IMR-90 (cell line): Measurements from ENCODE around the gene ITIH4. TPM values are rescaled to one million over a fixed set of nuclear protein-coding genes. Genes with fewer than 3 reads are reported as not detected.

ENCODE experiments used
- ATAC-seq: fragments of 200-7000 bp; cut with Tn5 transposase; 2 replicates; pipeline ENCODE4 v1.9.1; 2020; ENCODE audit warnings: low read depth, mild to moderate bottlenecking, moderate library complexity
- BruUV-seq: library from RNA; stranded (reverse); fragments of 400-500 nt; replicated peaks from 2 replicates; lab custom pipeline; 2021; lab: Mats Ljungman, UMichigan
- CTCF ChIA-PET: fragments of 300-600 bp; formaldehyde crosslinking; extraction: SDS; loops from one replicate; lab custom pipeline; 2021; ENCODE audit warnings: antibody characterized with exemption; lab: Yijun Ruan, JAX
- POLR2A ChIA-PET: fragments of 300-600 bp; sonication (Branson Sonifier 250); formaldehyde crosslinking; loops from one replicate; lab custom pipeline; 2022; ENCODE audit warnings: antibody characterized with exemption; ENCODE audit not compliant: unreplicated experiment; lab: Charles Lee
- DNase-seq: peaks from one replicate; pipeline ENCODE4 v3.0.0; 2013
- H2AFZ ChIP-seq: replicated peaks from 2 replicates; pipeline ENCODE3; 2013; ENCODE audit warnings: low read length, mild to moderate bottlenecking; ENCODE audit not compliant: poor library complexity
- H2AK5ac ChIP-seq: 2 replicates; pipeline ENCODE4 v1.6.1; 2013; ENCODE audit warnings: low read depth, low read length, inconsistent platforms
- H2AK9ac ChIP-seq: replicated peaks from 2 replicates; pipeline ENCODE3; 2013; ENCODE audit warnings: mild to moderate bottlenecking, low read depth, low read length, moderate library complexity; ENCODE audit not compliant: poor library complexity
- H2BK120ac ChIP-seq: 2 replicates; pipeline ENCODE4 v1.6.1; 2013; ENCODE audit warnings: low read depth, low read length, inconsistent platforms
- H2BK15ac ChIP-seq: 3 replicates; pipeline ENCODE4 v1.6.1; 2013; ENCODE audit warnings: low read depth, low read length, inconsistent platforms
- H2BK20ac ChIP-seq: 2 replicates; pipeline ENCODE4 v1.6.1; 2013; ENCODE audit warnings: low read depth, mild to moderate bottlenecking, inconsistent platforms, low read length, moderate library complexity
- H2BK5ac ChIP-seq: 2 replicates; pipeline ENCODE4 v1.6.1; 2013; ENCODE audit warnings: mild to moderate bottlenecking, low read depth, low read length, inconsistent platforms; ENCODE audit not compliant: poor library complexity, severe bottlenecking
- H3K14ac ChIP-seq: replicated peaks from 2 replicates; pipeline ENCODE4 v1.6.1; 2013; ENCODE audit warnings: low read depth, low read length, inconsistent platforms
- H3K18ac ChIP-seq: 2 replicates; pipeline ENCODE4 v1.6.1; 2013; ENCODE audit warnings: low read depth, low read length, control low read depth
- H3K23ac ChIP-seq: 2 replicates; pipeline ENCODE4 v1.6.1; 2013; ENCODE audit warnings: low read depth, low read length, inconsistent platforms
- H3K27ac ChIP-seq: 2 replicates; pipeline ENCODE4 v1.5.1; 2013; ENCODE audit warnings: mild to moderate bottlenecking, control low read depth, low read length; ENCODE audit not compliant: insufficient read depth
- H3K27me3 ChIP-seq: 2 replicates; pipeline ENCODE4 v1.6.1; 2013; ENCODE audit warnings: low read length; ENCODE audit not compliant: control insufficient read depth, insufficient read depth
- H3K36me3 ChIP-seq: 2 replicates; pipeline ENCODE4 v1.6.1; 2013; ENCODE audit warnings: low read length, mixed read lengths; ENCODE audit not compliant: control insufficient read depth, insufficient read depth
- H3K4ac ChIP-seq: 2 replicates; pipeline ENCODE4 v1.6.1; 2013; ENCODE audit warnings: low read depth, low read length, inconsistent platforms
- H3K4me1 ChIP-seq: 2 replicates; pipeline ENCODE4 v1.6.1; 2013; ENCODE audit warnings: low read length, mixed read lengths; ENCODE audit not compliant: control insufficient read depth, insufficient read depth
- H3K4me2 ChIP-seq: 2 replicates; pipeline ENCODE4 v1.6.1; 2013; ENCODE audit warnings: low read depth, mild to moderate bottlenecking, control low read depth, low read length, moderate library complexity
- H3K4me3 ChIP-seq: 2 replicates; pipeline ENCODE4 v1.5.1; 2013; ENCODE audit warnings: low read depth, mild to moderate bottlenecking, control low read depth, low read length, moderate library complexity; ENCODE audit not compliant: insufficient read depth
- H3K56ac ChIP-seq: 2 replicates; pipeline ENCODE4 v1.6.1; 2013; ENCODE audit warnings: low read length, inconsistent platforms; ENCODE audit not compliant: insufficient read depth; ENCODE audit errors: extremely low read depth
- H3K79me1 ChIP-seq, 2 experiments: 2 replicates each; pipeline ENCODE4 v1.6.1; 2013; ENCODE audit warnings: low read length in 2 of 2, inconsistent platforms in 1 of 2, low read depth in 1 of 2
- H3K9ac ChIP-seq: 2 replicates; pipeline ENCODE4 v1.6.1; 2013; ENCODE audit warnings: low read depth, low read length, control low read depth
- H3K9me1 ChIP-seq: 2 replicates; pipeline ENCODE4 v1.6.1; 2013; ENCODE audit warnings: low read length, inconsistent platforms; ENCODE audit not compliant: insufficient read depth
- H3K9me3 ChIP-seq: 2 replicates; pipeline ENCODE4 v1.6.1; 2013; ENCODE audit warnings: low read length; ENCODE audit not compliant: control insufficient read depth, insufficient read depth
- H4K20me1 ChIP-seq: 2 replicates; pipeline ENCODE4 v1.6.1; 2013; ENCODE audit warnings: low read length, inconsistent platforms; ENCODE audit not compliant: insufficient read depth
- H4K5ac ChIP-seq: 2 replicates; pipeline ENCODE4 v1.6.1; 2013; ENCODE audit warnings: mild to moderate bottlenecking, low read depth, low read length, control low read depth
- H4K8ac ChIP-seq, 2 experiments: 2 replicates each; pipeline ENCODE4 v1.6.1; 2013; ENCODE audit warnings: low read depth in 2 of 2, low read length in 2 of 2, control low read depth in 1 of 2, inconsistent platforms in 1 of 2
- H4K91ac ChIP-seq: 2 replicates; pipeline ENCODE4 v1.6.1; 2013; ENCODE audit warnings: low read depth, low read length, inconsistent platforms; ENCODE audit not compliant: insufficient read depth
- BHLHE40 ChIP-seq: fragments of 150-350 bp; IDR thresholded peaks from 2 replicates; pipeline ENCODE4 v1.6.1; 2016; ENCODE audit warnings: mild to moderate bottlenecking, low read depth, low read length
- CHD1 ChIP-seq: IDR thresholded peaks from 2 replicates; pipeline ENCODE4 v1.6.1; 2012; ENCODE audit warnings: low read depth, low read length, improper control_type of control experiment
- ELK1 ChIP-seq: fragments of 150-350 bp; IDR thresholded peaks from 2 replicates; pipeline ENCODE4 v1.6.1; 2016; ENCODE audit warnings: low read depth, mild to moderate bottlenecking, low read length, moderate library complexity, borderline replicate concordance
- FOS ChIP-seq: fragments of 150-350 bp; IDR thresholded peaks from 2 replicates; pipeline ENCODE4 v1.6.1; 2016; ENCODE audit warnings: low read depth, low read length
- MAFK ChIP-seq: IDR thresholded peaks from 2 replicates; pipeline ENCODE4 v1.6.1; 2012; ENCODE audit warnings: low read depth, low read length, improper control_type of control experiment
- MAZ ChIP-seq: IDR thresholded peaks from 2 replicates; pipeline ENCODE4 v1.6.1; 2012; ENCODE audit warnings: low read depth, mild to moderate bottlenecking, low read length, improper control_type of control experiment, moderate library complexity, borderline replicate concordance
- MXI1 ChIP-seq: IDR thresholded peaks from 2 replicates; pipeline ENCODE4 v1.6.1; 2012; ENCODE audit warnings: low read depth, mild to moderate bottlenecking, low read length, moderate library complexity, borderline replicate concordance
- NFE2L2 ChIP-seq: fragments of 150-350 bp; IDR thresholded peaks from 2 replicates; pipeline ENCODE4 v1.6.1; 2016; ENCODE audit warnings: low read depth, mild to moderate bottlenecking, low read length
- POLR2A ChIP-seq: IDR thresholded peaks from 2 replicates; pipeline ENCODE4 v1.6.1; 2012; ENCODE audit warnings: mild to moderate bottlenecking, low read depth, low read length
- RAD21 ChIP-seq: IDR thresholded peaks from 2 replicates; pipeline ENCODE4 v1.6.1; 2012; ENCODE audit warnings: low read length, improper control_type of control experiment
- RCOR1 ChIP-seq: IDR thresholded peaks from 2 replicates; pipeline ENCODE4 v1.6.1; 2012; ENCODE audit warnings: mild to moderate bottlenecking, low read length, improper control_type of control experiment; ENCODE audit not compliant: insufficient replicate concordance
- RFX5 ChIP-seq: IDR thresholded peaks from 2 replicates; pipeline ENCODE4 v1.8.0; 2012; ENCODE audit warnings: low read depth, mild to moderate bottlenecking, low read length, moderate library complexity
- SMC3 ChIP-seq: fragments of 150-350 bp; IDR thresholded peaks from 2 replicates; pipeline ENCODE4 v1.6.1; 2016; ENCODE audit warnings: low read depth, mild to moderate bottlenecking, antibody characterized with exemption, low read length, moderate library complexity
- WGBS, 2 experiments: methylation state at CpG; one replicate each; pipeline versions ENCODE4 v1.1.5 to v1.1.7; 2013; ENCODE audit warnings: missing lambda C conversion rate in 2 of 2; ENCODE audit not compliant: insufficient read length in 1 of 2; ENCODE audit errors: extremely low coverage in 2 of 2; 5-methylcytosine and 5-hydroxymethylcytosine counted together
- dilution Hi-C: fragments of 300-500 bp; cut with HindIII; formaldehyde crosslinking; loops from one replicate; pipeline ENCODE4 v1.14.3; 2018; ENCODE audit warnings: low sequenced_read_pairs; ENCODE audit not compliant: unreplicated experiment
- in situ Hi-C: fragments of 300-500 bp; cut with MboI; formaldehyde crosslinking; loops from 3 replicates; pipeline ENCODE4 v1.14.3; 2019; ENCODE audit warnings: low sequenced_read_pairs, inconsistent platforms, mixed read lengths
- intact Hi-C: fragments of 100-400 bp; cut with micrococcal nuclease; formaldehyde crosslinking; loops from 2 replicates; pipeline ENCODE4 v1.10.0; 2022
- polyA plus RNA-seq, 3 experiments: library from polyadenylated mRNA; depleted of rRNA; stranded (reverse); fragments of >200 nt; gene quantifications; 2 replicates each; pipeline ENCODE4 v1.2.3, GENCODE V29; 2012; ENCODE audit warnings: low replicate concordance in 1 of 3
- total RNA-seq: library from RNA; depleted of rRNA; stranded (reverse); fragments of >200 nt; gene quantifications from 2 replicates; pipeline ENCODE4 v1.2.3, GENCODE V29; 2012
- TF ChIP-seq, protein P1 (sequence below): fragments of 150-350 bp; IDR thresholded peaks from 2 replicates; pipeline ENCODE4 v1.6.1; 2017; ENCODE audit warnings: mild to moderate bottlenecking, antibody characterized with exemption, low read length, low read depth
- TF ChIP-seq, protein P2 (sequence below): conservative IDR thresholded peaks from 2 replicates; pipeline ENCODE4 v1.5.1; 2012; ENCODE audit warnings: mild to moderate bottlenecking, low read depth, low read length, improper control_type of control experiment

The ITIH4 gene
- total and polyA plus RNA-seq, 2 of the 4 experiments (the other 2 are of a cell fraction), result 0.26 to 0.36 TPM

- no peak overlapping the region for H2BK120ac ChIP-seq
- no peak overlapping the region for H2BK5ac ChIP-seq
- no peak overlapping the region for H3K27ac ChIP-seq
- H2BK15ac ChIP-seq, result no peak overlapping the region
- H3K4ac ChIP-seq, result no peak overlapping the region
- dilution Hi-C loops (no loop called here), in situ Hi-C loops (no loop called here), intact Hi-C loops (no loop called here)
- no TSS peak for BruUV-seq
- no peak overlapping the region for H3K23ac ChIP-seq
- H4K8ac ChIP-seq, result no peak overlapping the region
- no peak overlapping the region for H2AK5ac ChIP-seq
- ChIA-PET CTCF (interaction anchor here (1.5 kb wide), 1 partner anchor 12 kb away, joined by 5 read pairs; no protein-coding TSS in a partner anchor), POLR2A (no interaction called here)
- ATAC-seq, result no peak
- peaks cover 31% of the 10 kb centered on the region; the same call in 1 of the 2 replicates for H3K27me3 ChIP-seq
- no peak overlapping the region for H2AFZ ChIP-seq
- DNase-seq, result no peak
- H3K36me3 ChIP-seq, result no peaks in the 10 kb centered on the region
- H2AK9ac ChIP-seq, result no peak overlapping the region
- no peak overlapping the region for H2BK20ac ChIP-seq
- no peak overlapping the region for H3K4me3 ChIP-seq
- no peaks in the 10 kb centered on the region for H3K9me1 ChIP-seq
- H3K18ac ChIP-seq, result no peak overlapping the region
- no peak overlapping the region for H4K5ac ChIP-seq
- no peak for TF ChIP-seq MXI1
- TF ChIP-seq, protein P1, sequence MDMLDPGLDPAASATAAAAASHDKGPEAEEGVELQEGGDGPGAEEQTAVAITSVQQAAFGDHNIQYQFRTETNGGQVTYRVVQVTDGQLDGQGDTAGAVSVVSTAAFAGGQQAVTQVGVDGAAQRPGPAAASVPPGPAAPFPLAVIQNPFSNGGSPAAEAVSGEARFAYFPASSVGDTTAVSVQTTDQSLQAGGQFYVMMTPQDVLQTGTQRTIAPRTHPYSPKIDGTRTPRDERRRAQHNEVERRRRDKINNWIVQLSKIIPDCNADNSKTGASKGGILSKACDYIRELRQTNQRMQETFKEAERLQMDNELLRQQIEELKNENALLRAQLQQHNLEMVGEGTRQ, result no peak
- no peak for TF ChIP-seq RCOR1
- TF ChIP-seq RFX5, result no peak
- TF ChIP-seq NFE2L2, result no peak
- no peak for TF ChIP-seq RAD21
- no peak for TF ChIP-seq MAZ
- TF ChIP-seq MAFK, result no peak
- no peak for TF ChIP-seq POLR2A
- no peak for TF ChIP-seq CHD1
- TF ChIP-seq ELK1, result no peak
- TF ChIP-seq, protein P2, sequence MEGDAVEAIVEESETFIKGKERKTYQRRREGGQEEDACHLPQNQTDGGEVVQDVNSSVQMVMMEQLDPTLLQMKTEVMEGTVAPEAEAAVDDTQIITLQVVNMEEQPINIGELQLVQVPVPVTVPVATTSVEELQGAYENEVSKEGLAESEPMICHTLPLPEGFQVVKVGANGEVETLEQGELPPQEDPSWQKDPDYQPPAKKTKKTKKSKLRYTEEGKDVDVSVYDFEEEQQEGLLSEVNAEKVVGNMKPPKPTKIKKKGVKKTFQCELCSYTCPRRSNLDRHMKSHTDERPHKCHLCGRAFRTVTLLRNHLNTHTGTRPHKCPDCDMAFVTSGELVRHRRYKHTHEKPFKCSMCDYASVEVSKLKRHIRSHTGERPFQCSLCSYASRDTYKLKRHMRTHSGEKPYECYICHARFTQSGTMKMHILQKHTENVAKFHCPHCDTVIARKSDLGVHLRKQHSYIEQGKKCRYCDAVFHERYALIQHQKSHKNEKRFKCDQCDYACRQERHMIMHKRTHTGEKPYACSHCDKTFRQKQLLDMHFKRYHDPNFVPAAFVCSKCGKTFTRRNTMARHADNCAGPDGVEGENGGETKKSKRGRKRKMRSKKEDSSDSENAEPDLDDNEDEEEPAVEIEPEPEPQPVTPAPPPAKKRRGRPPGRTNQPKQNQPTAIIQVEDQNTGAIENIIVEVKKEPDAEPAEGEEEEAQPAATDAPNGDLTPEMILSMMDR, result no peak
- no peak for TF ChIP-seq SMC3
- TF ChIP-seq FOS, result no peak
- no peak for TF ChIP-seq BHLHE40
- H3K4me1 ChIP-seq, result no peaks in the 10 kb centered on the region
- WGBS, 2 experiments, result 44% methylated on average over 3 of the region's 7 CpGs; no CpG with 5 or more reads in 1 of the 2 experiments
- no peak overlapping the region for H4K91ac ChIP-seq
- H3K56ac ChIP-seq, result no peak overlapping the region
- H3K4me2 ChIP-seq, result no peak overlapping the region
- H3K9ac ChIP-seq, result no peak overlapping the region
- H4K20me1 ChIP-seq, result no peaks in the 10 kb centered on the region
- H3K9me3 ChIP-seq, result no peaks in the 10 kb centered on the region
- no peaks in the 10 kb centered on the region for H3K79me1 ChIP-seq
- no peak overlapping the region for H3K14ac ChIP-seq
Measured at GRCh38 chr3:52792413-52792812, 38.1 kb downstream of the ITIH4 start.
